Measurements from ENCODE around the gene TPI1.

The TPI1 gene

DNA sequence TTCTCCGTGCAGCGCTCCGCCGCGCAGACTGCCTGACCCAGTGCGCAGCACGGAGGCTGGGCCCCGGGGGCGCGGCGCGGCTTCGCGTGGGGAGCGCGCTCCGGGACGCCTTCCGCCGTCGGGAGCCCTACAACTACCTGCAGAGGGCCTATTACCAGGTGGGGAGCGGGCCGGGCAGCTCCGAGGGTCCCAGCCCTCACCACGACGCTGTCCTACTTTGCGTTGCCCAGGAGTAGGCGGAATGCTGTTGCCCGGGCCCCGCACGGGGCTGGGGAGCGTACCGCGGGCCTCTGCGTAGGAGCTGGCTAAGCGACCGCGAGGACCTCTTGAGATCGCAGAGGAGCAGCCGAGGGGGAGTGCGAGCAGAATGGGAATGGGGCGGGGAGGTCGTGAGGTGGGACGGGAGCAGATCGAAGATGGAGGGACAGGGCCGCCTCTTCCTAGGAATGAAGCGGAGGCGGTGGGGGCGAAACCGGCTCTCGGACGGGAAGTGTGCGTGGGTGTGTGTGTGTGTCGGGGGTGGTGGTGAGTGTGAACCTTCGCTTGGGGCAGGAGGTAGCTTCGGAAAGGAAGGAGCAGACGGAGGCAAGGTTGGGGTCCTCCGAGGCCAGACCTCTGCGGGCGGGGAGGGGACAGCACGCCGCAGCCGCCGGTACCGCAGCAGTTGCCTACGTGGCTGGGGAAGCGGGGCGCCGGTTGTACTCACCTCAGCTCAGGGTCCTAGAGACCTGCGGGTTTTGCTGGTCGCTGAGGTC is 38.4 kb upstream of the TPI1 start:
- no peaks in the 10 kb centered on the region for H3K36me3 ChIP-seq (ENCODE audit: control insufficient read depth, insufficient read depth, low read length)

DNA sequence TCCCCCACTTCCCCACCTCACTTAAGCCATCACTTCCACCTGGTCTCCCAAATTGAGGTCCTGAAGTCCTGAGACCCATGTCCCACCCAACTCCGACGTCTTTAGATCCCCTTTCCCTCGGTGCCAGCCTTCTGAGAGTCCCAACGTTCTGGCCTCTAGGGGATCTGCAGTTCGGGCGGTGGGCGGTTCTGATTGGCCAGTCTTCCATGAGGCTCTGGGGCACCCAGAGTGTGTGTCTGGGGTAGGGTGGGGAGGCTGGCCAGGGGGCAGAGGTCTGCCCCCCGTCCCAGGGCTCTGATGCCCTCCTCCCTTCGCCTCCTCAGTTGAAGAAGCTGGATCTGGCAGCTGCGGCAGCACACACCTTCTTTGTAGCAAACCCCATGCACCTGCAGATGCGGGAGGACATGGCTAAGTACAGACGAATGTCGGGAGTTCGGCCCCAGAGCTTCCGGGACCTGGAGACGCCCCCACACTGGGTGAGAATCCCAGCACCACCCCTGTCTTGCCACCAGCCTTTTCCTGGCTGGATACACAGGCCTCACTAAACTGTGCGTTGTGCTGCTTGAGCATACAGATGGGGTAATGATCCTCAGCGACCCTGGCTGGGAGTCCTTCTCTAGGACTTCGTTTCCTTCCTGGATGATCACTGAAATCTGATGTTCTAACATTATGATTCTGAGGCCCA is 37.7 kb upstream of the TPI1 start:
- Histone ChIP-seq H3K36me3 (ENCODE audit: control insufficient read depth, insufficient read depth, low read length) (no peaks in the 10 kb centered on the region), H3K9me3 (ENCODE audit: control insufficient read depth, low read length) (no peaks in the 10 kb centered on the region), H2AFZ (peak overlapping the region; percentile 95), H3K27me3 (ENCODE audit: control insufficient read depth, insufficient read depth, low read length) (no peaks in the 10 kb centered on the region), H3K27ac (peak overlapping the region; percentile 77), H3K9ac (peak overlapping the region; percentile 96), H3K4me3 (ENCODE audit: low read depth, low read length) (peak overlapping the region; percentile 83), H3K79me2 (no peaks in the 10 kb centered on the region), H3K4me1 (peaks cover 13% of the 10 kb centered on the region), H3K4me2 (ENCODE audit: low read length) (peak overlapping the region; percentile 99)
- TF ChIP-seq, protein P1, sequence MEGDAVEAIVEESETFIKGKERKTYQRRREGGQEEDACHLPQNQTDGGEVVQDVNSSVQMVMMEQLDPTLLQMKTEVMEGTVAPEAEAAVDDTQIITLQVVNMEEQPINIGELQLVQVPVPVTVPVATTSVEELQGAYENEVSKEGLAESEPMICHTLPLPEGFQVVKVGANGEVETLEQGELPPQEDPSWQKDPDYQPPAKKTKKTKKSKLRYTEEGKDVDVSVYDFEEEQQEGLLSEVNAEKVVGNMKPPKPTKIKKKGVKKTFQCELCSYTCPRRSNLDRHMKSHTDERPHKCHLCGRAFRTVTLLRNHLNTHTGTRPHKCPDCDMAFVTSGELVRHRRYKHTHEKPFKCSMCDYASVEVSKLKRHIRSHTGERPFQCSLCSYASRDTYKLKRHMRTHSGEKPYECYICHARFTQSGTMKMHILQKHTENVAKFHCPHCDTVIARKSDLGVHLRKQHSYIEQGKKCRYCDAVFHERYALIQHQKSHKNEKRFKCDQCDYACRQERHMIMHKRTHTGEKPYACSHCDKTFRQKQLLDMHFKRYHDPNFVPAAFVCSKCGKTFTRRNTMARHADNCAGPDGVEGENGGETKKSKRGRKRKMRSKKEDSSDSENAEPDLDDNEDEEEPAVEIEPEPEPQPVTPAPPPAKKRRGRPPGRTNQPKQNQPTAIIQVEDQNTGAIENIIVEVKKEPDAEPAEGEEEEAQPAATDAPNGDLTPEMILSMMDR (IDR thresholded peaks at IDR 0.05), result no peak

More for the DNA sequence above, 38.4 kb upstream of the TPI1 start:
- H3K27ac ChIP-seq, result peak overlapping the region; percentile 77
- TF ChIP-seq, protein P1 (IDR thresholded peaks at IDR 0.05), result no peak
- H3K4me1 ChIP-seq, result peaks cover 13% of the 10 kb centered on the region
- H3K27me3 ChIP-seq (ENCODE audit: control insufficient read depth, insufficient read depth, low read length), result no peaks in the 10 kb centered on the region
- H3K9me3 ChIP-seq (ENCODE audit: control insufficient read depth, low read length), result no peaks in the 10 kb centered on the region
- peak overlapping the region; percentile 83 for H3K4me3 ChIP-seq (ENCODE audit: low read depth, low read length)
- peak overlapping the region; percentile 96 for H3K9ac ChIP-seq
- H2AFZ ChIP-seq, result peak overlapping the region; percentile 95
- H3K4me2 ChIP-seq (ENCODE audit: low read length), result peak overlapping the region; percentile 99
- no peaks in the 10 kb centered on the region for H3K79me2 ChIP-seq

DNA sequence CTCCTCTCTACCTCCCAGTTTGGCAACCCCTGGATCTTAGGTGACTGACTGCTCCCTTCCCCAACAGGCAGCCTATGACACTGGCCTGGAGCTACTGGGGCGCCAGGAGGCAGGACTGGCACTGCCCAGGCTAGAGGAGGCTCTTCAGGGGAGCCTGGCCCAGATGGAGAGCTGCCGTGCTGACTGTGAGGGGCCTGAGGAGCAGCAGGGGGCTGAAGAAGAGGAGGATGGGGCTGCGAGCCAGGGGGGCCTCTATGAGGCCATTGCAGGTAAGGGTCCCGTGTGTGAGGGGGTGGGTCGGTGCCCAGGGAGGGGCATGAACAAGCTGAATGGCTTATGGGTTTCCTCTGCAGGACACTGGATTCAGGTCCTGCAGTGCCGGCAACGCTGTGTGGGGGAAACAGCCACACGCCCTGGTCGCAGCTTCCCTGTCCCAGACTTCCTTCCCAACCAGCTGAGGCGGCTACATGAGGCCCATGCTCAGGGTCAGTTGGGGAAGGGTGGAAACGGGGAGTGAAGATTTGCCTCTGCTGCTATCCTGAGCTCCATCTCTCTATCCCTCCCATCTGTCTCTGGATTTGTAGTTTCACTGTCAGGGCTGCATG is 36.9 kb upstream of the TPI1 start:
- Histone ChIP-seq H3K4me3 (ENCODE audit: low read depth, low read length) (no peak overlapping the region), H3K9ac (no peak overlapping the region), H3K4me1 (peaks cover 12% of the 10 kb centered on the region), H3K27me3 (ENCODE audit: control insufficient read depth, insufficient read depth, low read length) (no peaks in the 10 kb centered on the region), H3K4me2 (ENCODE audit: low read length) (no peak overlapping the region), H2AFZ (no peak overlapping the region), H3K9me3 (ENCODE audit: control insufficient read depth, low read length) (no peaks in the 10 kb centered on the region), H3K27ac (no peak overlapping the region), H3K36me3 (ENCODE audit: control insufficient read depth, insufficient read depth, low read length) (no peaks in the 10 kb centered on the region), H3K79me2 (no peaks in the 10 kb centered on the region)
- TF ChIP-seq, protein P1 (IDR thresholded peaks at IDR 0.05), result no peak

DNA sequence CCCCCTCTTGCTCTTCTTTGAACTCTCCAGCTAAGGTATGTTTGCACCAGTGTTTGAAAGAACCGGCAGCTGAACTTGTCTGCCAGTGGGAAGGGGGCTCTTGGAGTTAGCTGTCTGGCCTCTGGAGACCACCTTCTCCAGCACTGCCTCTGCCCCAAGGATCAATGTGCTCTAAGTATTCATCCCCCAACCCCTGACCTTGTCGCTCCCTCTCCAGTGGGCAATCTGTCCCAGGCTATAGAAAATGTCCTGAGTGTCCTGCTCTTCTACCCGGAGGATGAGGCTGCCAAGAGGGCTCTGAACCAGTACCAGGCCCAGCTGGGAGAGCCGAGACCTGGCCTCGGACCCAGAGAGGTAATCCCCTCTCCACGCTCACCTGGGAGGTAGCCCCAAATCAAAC is 36.3 kb upstream of the TPI1 start:
- H3K9me3 ChIP-seq (ENCODE audit: control insufficient read depth, low read length), result no peaks in the 10 kb centered on the region
- H3K4me2 ChIP-seq (ENCODE audit: low read length), result no peak overlapping the region
- H3K9ac ChIP-seq, result no peak overlapping the region
- H2AFZ ChIP-seq, result no peak overlapping the region
- H3K4me3 ChIP-seq (ENCODE audit: low read depth, low read length), result no peak overlapping the region
- TF ChIP-seq, protein P1 (IDR thresholded peaks at IDR 0.05), result no peak
- H3K79me2 ChIP-seq, result no peaks in the 10 kb centered on the region
- H3K27ac ChIP-seq, result no peak overlapping the region
- H3K27me3 ChIP-seq (ENCODE audit: control insufficient read depth, insufficient read depth, low read length), result no peaks in the 10 kb centered on the region
- H3K4me1 ChIP-seq, result peaks cover 11% of the 10 kb centered on the region
- no peaks in the 10 kb centered on the region for H3K36me3 ChIP-seq (ENCODE audit: control insufficient read depth, insufficient read depth, low read length)

Data from parathyroid adenoma (tissue), 2 donors.